NB4 (cell line): ENCODE results near the gene ZNF446.

Experiments used
- CTCF ChIP-seq: IDR thresholded peaks from one replicate; pipeline ENCODE4 v1.5.1; 2012; ENCODE audit warnings: low read depth, low read length
- TF ChIP-seq, protein P1 (sequence below): IDR thresholded peaks from 2 replicates; pipeline ENCODE4 v1.6.1; 2011; ENCODE audit warnings: low read depth, low read length

- TF ChIP-seq CTCF, result no peak
- TF ChIP-seq, protein P1, sequence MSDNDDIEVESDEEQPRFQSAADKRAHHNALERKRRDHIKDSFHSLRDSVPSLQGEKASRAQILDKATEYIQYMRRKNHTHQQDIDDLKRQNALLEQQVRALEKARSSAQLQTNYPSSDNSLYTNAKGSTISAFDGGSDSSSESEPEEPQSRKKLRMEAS, result no peak
Measured at GRCh38 chr19:58498316-58499020, 22.3 kb downstream of the ZNF446 start.
